Jurkat, Clone E6-1 (cell line): ENCODE data around the gene MTCL3.
A peak's percentile ranks its signal among the peaks of the same experiment; 100 is the strongest.

Experiments
- DNase-seq: peaks from one replicate; pipeline ENCODE4 v3.0.0-alpha.2; 2011; ENCODE audit warnings: low read depth, low spot score
- H3K4me3 ChIP-seq: 2 replicates; pipeline ENCODE4 v1.5.1; 2011; ENCODE audit warnings: mild to moderate bottlenecking, low read length, control low read depth, moderate library complexity

Gene MTCL3

DNA sequence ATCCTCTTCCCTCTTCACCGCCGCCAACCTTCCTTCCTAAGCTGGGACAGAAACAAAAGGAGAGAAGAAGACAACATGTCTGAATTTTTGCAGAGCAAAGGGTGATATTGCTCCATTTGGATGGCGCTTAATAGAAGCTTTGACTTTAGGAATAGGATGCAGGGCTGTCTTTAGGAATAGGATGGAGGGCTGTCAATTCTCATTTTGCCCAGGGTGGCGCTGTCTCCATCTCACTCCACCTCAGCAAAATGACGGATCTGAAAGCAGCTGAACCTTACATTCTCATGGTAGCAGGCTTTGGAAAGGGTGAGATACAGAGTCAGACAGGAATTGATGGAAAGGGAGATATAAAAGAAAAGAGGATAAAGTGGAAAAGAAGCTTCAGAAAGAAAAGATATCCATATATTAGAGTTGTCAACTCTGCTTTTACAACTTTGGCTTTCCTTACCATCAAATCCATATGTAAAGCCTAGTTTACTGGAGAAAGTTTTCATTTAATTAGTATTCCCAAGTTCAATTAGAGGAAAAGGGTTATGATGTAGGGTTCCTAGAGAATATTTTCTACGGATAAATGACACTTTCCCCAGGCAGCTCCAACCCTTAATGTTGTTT is 2.4 kb downstream of the MTCL3 start:
- peak; percentile 54 for DNase-seq
- H3K4me3 ChIP-seq: peak overlapping the region; percentile 70

GRCh38 chr6:127515794-127516661 is 3.1 kb downstream of the MTCL3 start:
- DNase-seq: peak; percentile 64

GRCh38 chr6:127515234-127515793 is 3.8 kb downstream of the MTCL3 start:
- peak; percentile 22 for DNase-seq
- H3K4me3 ChIP-seq: peak overlapping the region; percentile 70

More at GRCh38 chr6:127515794-127516661, 3.1 kb downstream of the MTCL3 start:
- H3K4me3 ChIP-seq: peak overlapping the region; percentile 70

DNA sequence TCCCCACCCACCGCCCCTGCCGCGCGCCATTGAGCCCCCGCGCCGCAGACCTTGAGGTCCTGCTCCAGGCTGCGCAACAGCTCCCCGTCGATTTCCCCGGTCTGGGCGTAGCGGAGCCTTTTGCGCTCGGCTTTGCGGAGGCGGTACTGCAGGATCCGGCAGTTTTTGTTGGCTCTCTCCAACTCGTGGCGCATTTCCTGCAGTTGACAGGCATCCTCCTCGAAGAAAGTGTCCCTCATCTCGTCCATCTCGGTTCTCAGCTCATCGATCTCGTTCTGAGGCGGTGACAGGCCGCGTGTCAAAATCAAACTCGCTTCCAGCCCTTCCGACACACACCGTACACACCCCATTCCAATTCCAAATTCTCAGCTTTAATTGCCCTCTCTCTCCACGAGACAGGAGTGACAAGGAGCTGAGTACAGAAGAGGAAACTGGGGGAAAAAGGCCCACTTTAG is 4.3 kb downstream of the MTCL3 start:
- DNase-seq: no peak
- H3K4me3 ChIP-seq: peak overlapping the region; percentile 70

DNA sequence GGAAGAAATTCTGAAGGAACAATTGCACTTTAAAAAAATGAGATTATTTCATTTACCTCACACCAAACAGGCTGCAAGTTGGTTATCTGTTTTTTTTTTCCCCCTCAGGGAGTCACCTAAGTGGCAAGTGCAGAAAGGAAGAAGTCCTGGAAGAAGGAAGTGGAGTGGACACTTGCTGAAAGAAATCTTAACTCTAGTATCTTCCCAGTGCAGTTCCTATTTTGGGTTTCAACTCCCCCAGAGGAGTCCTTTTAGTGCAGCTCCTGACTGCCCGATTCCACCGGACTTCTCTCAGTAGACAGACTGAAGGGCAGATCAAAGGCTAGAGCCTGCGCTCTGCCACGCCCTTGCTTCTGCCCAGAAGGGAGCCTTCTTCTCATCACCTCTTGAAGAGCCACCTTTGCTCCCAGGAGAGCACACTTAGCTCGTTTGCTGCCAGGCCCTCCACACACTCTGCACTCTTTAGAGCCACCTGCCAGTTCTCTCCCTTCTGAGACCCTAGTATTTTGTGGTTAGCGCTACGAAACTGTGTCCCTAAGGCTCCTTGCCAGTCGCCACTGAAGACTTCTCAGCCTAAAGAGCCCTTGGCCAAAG is 4.9 kb downstream of the MTCL3 start:
- no peak overlapping the region for H3K4me3 ChIP-seq
- no peak for DNase-seq

- H3K4me3 ChIP-seq: no peak overlapping the region
- no peak for DNase-seq
These were observed 5.7 kb downstream of the MTCL3 start for GRCh38 chr6:127513425-127513824.

DNA sequence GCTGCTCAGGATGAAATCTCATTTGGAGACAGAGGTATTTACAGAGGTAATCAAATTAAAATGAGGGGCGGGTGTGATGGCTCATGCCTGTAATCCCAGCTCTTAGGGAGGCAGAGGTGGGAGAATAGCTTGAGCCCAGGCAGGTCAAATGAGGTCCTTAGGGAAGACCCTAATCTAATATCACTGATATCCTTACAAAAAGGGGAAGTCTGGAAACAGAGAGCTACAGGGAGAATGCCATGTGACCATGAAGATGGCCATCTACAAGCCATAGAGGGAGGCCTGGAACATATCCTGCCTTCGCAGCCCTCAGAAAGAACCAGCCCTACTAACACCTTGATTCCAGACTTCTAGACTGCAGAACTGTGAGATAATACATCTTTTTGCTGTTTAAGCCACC is 8.3 kb downstream of the MTCL3 start:
- no peak overlapping the region for H3K4me3 ChIP-seq
- no peak for DNase-seq

- no peak for DNase-seq
- H3K4me3 ChIP-seq: no peak overlapping the region
These were observed 12.2 kb downstream of the MTCL3 start for GRCh38 chr6:127506894-127507293.

DNA sequence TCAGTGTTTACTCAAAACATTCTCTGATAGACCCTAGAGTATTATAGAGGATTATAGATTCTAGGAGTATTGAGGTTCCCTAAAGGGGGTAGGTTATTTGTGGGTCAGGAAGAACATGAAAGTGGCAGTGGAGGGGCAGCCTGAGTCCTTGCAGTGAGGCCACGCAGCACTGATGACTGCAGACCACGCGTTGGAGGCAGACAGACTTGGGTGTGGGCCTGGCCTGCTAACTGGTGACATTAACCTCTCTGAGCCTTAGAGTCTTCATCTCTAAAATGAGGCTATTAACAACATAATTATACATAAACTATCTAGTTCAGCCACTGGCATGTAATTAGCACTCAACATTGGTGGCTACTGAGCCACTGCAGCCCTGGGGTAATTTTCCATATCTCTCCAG is 16.1 kb downstream of the MTCL3 start:
- H3K4me3 ChIP-seq: no peak overlapping the region
- no peak for DNase-seq

GRCh38 chr6:127497410-127497809 is 21.7 kb downstream of the MTCL3 start:
- H3K4me3 ChIP-seq: no peak overlapping the region
- DNase-seq: no peak

DNA sequence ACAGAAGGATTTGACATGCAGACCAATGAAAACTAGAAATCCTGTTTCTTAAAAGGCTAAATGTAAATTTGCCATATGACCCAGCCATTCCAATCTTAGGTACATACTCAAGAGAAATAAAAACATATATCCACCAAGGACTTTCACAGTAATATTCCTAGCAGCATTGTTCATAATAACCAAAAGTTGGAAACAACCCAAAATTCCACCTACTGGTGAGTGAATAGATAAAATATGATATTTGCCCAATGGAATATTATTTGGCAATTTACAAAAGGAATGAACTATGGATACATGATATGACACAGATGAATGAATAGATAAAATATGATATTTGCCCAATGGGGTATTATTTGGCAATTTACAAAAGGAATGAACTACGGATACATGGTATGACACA is 22.7 kb downstream of the MTCL3 start:
- H3K4me3 ChIP-seq: no peak overlapping the region
- DNase-seq: no peak

GRCh38 chr6:127494240-127494767 is 24.8 kb downstream of the MTCL3 start:
- H3K4me3 ChIP-seq: no peak overlapping the region
- peak; percentile 71 for DNase-seq

DNA sequence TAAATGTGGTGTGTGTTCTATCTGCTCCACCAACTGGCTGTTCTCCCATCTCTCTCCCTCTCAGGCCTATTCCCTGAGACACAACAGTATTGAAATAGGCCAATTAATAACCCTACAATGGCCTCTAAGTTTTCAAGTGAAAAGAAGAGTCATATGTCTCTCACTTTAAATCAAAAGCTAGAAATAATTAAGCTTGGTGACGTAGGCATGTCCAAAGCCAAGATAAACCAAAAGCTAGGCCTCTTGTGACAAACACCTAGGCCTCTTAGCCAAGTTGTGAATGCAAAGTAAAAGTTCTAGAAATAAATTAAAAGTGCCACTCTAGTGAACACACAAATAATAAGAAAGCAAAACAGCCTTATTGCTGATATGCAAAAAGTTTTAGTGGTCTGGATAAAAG is 29.9 kb downstream of the MTCL3 start:
- H3K4me3 ChIP-seq: no peak overlapping the region
- no peak for DNase-seq

- H3K4me3 ChIP-seq: no peak overlapping the region
- DNase-seq: no peak
These were observed 32.2 kb downstream of the MTCL3 start for GRCh38 chr6:127486934-127487333.

- H3K4me3 ChIP-seq: no peak overlapping the region
- DNase-seq: peak; percentile 32
These were observed 34.8 kb downstream of the MTCL3 start for GRCh38 chr6:127484212-127484863.

DNA sequence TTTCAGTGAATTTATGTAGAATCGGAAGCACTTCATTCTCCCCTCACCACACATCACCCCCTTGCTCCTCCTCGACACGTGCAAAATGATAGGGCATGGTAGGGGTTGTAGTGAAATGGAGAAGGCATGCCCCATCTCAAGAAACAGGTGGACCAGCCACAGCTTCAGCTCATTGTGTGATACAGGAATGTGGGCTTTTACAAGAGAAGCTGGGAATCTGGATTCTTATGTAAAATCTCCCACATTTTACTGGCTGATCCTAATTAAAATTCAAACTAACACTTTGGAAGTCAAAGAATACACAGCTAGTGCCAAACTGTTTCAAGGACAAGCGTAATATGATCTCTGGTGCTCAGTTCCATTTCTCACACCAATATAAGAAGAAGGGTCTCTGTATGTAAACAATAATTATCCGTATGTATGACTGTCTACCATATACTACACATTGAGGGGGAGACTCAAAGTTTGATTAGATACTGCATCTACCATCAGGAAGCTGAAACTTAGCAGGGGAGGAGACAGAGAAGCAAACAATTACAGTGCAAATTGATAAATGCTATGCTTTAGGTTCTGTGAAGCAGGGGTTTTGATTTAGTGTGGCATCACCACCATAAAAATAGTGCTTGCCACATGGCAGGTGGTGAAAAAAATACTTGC is 35.6 kb downstream of the MTCL3 start:
- DNase-seq: no peak
- H3K4me3 ChIP-seq: no peak overlapping the region; the same call in 1 of the 2 replicates

DNA sequence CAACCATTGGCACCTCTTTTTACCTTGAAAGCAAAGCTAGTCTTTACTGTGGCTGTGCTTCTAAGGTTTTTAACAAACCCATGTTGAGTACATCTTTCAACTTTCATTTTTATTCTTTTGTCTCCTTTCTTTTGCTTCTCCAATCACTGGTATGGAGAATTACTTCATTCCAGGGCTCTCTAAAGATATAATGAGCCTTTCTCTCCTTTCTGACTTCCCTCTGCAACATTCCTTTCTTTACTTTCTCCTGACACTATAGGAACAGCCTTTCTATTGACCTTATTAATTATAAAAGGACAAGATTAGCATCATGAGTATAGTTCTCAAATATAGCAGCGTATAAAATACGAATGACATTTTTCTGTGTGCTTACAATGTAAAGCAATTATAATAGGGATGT is 36.8 kb downstream of the MTCL3 start:
- no peak overlapping the region for H3K4me3 ChIP-seq
- no peak for DNase-seq

GRCh38 chr6:127481628-127482027 is 37.5 kb downstream of the MTCL3 start:
- no peak for DNase-seq
- no peak overlapping the region for H3K4me3 ChIP-seq

GRCh38 chr6:127481111-127481510 is 38.0 kb downstream of the MTCL3 start:
- DNase-seq: no peak
- H3K4me3 ChIP-seq: no peak overlapping the region
